HG02759 (cell line): Measurements from ENCODE around the gene GRM3.

Source experiments
- ATAC-seq: cut with Tn5 transposase; IDR thresholded peaks from one replicate; pipeline ENCODE4 v1.9.1; 2021; ENCODE audit warnings: mild to moderate bottlenecking, moderate library complexity; ENCODE audit not compliant: unreplicated experiment

The GRM3 gene

GRCh38 chr7:86689363-86689762, 45.7 kb downstream of the GRM3 start:
- no peak for ATAC-seq

DNA sequence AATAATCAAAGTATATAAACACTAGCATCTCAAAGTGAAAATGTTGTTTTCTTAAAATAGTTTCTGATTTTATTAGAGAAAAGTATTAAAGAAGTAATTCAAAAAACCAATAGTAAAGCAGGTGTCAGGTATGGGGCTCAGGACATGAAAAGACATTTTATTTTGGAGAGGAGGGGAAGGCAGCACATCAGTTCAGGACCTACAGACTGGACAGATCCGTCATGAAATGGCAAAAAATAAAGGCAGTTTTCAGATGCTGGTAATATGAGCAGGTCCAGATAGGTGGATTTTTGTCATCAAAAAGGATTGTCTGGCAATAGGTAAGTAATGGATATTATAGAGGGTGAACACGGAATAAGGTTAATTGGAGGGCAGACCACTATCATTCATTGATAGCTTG, 49.0 kb downstream of the GRM3 start:
- ATAC-seq: no peak

- ATAC-seq: no peak
Measured at GRCh38 chr7:86706406-86706805, 62.7 kb downstream of the GRM3 start.

GRCh38 chr7:86708031-86708680, 64.4 kb downstream of the GRM3 start:
- no peak for ATAC-seq

- ATAC-seq: no peak
Measured at GRCh38 chr7:86720306-86720705, 76.6 kb downstream of the GRM3 start.

DNA sequence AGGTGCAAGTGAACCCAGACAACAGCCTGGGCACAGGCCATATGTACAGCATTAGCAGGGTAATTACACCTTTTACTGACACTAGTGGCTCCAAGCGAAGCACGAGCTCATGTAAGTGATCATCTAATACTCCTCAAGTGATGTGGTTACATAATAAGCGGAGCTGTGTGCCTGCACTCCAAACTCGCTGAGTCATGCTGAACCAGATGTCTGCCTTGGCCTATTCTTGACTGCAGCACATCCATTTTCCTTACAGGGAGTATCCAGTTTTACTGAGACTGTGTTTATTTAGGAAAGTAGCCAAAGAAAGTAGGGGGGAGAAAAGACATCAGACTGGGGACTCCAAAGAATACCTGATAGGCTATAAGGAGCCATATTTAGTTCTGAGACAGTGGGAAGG, 90.1 kb downstream of the GRM3 start:
- ATAC-seq: no peak

DNA sequence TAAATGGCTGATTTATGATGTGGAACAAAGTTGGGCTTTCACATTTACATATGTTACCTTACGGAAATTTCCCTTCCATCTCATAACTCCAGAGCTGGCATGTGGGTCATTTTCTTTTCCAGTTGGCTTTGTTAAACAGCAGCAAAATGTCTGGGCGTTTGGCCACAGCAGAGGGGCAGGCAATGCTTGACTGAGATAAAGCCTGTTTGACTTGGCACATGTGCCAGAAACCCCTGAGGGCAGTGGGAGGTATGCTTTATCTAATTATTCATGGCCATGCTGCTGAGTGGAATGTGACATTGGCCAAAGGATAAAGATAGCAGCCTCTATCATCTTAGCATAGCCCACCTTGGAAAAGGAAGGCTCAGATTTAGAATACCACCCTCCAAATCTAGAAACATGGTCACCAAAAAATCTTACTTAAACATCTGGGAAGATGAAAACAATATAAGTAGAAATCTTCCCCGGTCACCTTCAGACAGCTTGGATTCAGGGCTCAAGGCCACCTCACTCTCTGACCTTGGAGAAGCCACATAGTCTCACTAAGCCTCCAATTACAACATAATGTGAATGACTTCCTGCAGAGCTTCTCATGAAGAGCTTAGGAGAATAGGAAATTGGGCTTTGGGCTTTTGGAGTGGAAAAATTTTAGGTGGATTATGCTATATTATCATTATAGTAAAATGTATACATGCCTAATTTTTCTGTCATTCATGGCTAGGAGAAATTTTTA, 101.5 kb downstream of the GRM3 start:
- no peak for ATAC-seq

- ATAC-seq: no peak
Measured at GRCh38 chr7:86747698-86748097, 104.0 kb downstream of the GRM3 start.

- ATAC-seq: no peak
Measured at GRCh38 chr7:86748201-86748600, 104.5 kb downstream of the GRM3 start.

GRCh38 chr7:86748843-86749719, 105.4 kb downstream of the GRM3 start:
- ATAC-seq: peak; percentile 73

DNA sequence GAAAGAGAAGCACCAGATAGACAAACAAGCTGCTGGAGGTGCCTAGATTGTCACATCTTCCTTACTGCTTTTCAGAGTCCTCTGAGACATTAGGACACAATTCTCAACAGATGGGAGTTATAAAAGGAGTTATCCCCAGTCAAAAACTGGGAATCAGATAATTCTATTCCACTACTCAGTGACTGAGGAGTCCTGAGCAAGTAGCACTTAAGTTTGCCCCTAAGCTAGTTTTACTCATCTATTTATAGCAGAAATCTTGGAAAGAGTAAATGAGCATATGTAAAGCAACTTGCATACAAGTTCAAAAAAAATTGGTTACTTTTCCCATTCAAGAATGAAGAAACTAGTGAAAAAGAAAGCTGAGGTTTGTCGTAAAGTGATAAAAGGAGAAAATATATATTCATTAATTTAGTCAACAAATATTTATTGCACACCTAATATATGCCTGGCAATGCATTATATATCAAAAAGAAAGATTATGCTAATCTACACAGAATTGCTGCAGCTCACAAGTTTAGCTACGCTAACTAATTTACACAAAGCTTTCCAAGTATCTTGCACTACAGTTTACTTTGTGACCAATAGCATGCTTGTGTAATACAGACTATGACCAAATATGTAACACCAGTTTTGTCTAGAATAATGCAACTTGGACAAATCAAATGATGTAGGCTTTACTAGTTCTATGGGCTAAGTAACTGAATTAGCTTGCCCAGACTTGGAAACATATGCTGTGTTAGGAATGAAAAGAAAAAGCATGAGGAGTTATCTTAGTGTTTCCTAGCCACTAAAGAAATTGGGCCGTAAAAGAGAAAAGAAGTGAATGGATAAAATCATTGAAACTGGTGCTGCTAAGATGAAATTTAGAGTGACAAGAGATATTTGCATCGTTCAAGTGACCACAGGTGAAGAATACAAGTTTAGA, 106.3 kb downstream of the GRM3 start:
- ATAC-seq: no peak

DNA sequence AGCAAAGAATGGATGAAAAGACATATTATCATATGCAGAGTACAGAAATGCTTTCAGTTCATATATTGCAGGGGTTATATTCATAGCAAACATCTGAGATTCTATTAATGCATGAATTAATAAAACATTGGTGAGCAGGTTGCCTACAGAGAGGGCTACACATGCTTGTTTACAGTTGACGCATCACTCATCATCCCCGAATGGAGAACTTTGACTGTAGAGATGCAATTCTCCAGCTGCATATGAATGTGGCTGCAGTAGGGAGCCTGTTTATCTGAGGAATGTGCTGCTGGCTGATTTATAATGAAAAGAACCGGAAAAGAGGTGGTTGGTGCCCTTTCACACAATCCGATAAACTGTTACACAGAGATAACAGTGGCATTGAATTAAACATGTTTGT, 116.5 kb downstream of the GRM3 start:
- ATAC-seq: no peak

DNA sequence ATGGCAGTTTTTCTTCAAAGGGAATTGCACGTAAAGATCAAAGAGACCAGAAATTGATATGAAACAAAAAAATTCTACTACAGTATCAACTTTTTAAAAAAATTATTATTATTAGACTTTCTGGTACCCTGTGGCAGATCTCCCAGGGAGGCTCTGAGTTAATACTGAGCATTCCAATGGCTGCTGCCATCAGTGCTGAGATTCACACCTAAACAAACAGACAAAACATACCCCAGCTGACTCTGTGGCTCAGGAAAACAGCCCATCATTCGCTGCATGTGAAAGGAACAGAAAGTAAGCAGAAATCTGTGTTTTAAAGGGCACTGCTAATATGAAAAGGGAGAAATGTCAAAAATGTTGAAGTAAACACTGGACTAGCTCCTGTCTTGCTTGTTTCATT, 118.4 kb downstream of the GRM3 start:
- no peak for ATAC-seq

DNA sequence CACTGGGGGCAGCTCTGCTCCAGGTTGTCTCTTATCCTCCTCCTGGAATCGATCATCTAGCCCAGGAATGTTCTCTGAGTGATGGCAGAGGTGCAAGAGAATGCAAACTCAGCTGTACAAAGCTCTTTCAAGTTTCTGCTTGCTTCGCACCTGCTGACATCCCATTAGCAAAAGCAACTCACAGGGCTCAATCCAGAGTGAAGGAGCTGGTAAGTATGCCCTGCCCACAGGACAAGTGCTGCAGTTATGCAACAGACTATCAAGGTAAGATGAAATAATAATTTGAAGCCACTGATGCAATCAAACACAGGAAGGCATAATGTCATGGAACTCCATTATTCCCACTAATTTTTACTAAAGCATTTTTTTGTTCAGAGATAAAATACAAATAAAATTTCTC, 122.2 kb downstream of the GRM3 start:
- ATAC-seq: no peak

- peak; percentile 52 for ATAC-seq
Measured at GRCh38 chr7:86768394-86768793, 124.7 kb downstream of the GRM3 start.

GRCh38 chr7:86768967-86769760, 125.5 kb downstream of the GRM3 start:
- peak; percentile 80 for ATAC-seq

DNA sequence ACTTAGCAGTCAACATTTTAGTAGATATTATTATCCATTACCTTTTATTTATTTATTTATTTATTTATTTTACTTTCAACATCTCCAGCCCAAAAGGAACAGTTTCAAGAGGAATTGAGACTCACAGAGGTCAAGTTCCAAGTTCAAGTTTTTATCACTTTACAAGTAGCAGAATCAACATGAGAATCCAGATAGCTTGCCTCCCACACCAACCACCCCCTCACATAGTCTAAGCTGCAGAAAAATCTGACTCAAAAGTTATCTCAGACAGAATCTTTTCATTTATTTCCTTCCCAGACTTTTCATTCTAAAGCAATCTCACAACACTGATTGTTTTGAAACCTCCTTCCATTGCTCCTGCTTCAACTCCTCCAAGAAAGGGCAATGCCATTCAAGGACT, 129.6 kb downstream of the GRM3 start:
- no peak for ATAC-seq

GRCh38 chr7:86775203-86775602, 131.5 kb downstream of the GRM3 start:
- no peak for ATAC-seq

GRCh38 chr7:86776136-86776535, 132.4 kb downstream of the GRM3 start:
- no peak for ATAC-seq

DNA sequence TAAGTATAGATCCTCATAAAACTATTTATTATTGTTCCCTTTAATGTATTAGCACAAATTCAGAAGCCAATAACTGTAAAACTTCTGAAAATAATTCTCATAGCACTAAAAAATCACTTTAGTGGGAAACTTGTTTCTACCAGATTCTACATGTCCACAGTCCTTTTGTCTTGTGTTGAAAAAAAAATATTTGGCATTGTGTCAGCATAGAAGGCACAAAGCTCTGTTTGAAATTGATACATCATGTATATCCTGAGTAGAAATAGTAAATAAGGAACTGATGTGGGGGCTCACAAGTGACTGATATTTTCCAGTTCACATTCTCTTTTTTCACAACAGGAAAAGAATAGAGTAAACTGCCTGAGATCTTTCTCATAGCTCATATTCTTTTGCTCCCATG, 134.6 kb downstream of the GRM3 start:
- ATAC-seq: no peak
